LNCAP (cell line): ENCODE data around the gene SIK2.

Source experiments
- TF ChIP-seq, protein P1 (sequence below): fragments of 450-650 bp; IDR thresholded peaks from 2 replicates; pipeline ENCODE4 v1.5.1; 2017; ENCODE audit warnings: mild to moderate bottlenecking

Gene SIK2

DNA sequence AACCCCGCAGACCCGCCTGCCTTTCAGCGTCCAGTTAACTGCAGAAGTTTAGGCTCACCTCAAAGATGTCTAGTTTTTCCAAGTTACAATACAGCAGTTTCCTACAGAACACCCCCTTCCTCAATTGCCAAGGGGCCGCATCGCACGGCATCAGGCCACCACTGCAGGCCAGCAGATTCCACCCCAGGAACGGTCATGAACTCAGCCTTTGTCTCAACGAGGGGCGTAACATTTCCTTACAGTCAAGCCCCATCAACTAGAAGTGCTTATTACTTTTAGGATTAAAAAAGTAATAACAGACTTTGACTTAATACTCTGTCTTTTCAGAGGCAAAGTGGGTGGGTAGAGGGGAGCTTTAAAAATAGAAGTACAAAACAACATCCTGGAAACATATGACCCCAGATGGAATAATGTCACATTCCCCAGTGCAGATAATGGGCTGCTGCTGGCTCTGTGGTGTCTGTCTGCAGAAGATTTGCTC lies 127.6 kb downstream of the SIK2 start:
- TF ChIP-seq, protein P1, sequence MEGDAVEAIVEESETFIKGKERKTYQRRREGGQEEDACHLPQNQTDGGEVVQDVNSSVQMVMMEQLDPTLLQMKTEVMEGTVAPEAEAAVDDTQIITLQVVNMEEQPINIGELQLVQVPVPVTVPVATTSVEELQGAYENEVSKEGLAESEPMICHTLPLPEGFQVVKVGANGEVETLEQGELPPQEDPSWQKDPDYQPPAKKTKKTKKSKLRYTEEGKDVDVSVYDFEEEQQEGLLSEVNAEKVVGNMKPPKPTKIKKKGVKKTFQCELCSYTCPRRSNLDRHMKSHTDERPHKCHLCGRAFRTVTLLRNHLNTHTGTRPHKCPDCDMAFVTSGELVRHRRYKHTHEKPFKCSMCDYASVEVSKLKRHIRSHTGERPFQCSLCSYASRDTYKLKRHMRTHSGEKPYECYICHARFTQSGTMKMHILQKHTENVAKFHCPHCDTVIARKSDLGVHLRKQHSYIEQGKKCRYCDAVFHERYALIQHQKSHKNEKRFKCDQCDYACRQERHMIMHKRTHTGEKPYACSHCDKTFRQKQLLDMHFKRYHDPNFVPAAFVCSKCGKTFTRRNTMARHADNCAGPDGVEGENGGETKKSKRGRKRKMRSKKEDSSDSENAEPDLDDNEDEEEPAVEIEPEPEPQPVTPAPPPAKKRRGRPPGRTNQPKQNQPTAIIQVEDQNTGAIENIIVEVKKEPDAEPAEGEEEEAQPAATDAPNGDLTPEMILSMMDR, result no peak

DNA sequence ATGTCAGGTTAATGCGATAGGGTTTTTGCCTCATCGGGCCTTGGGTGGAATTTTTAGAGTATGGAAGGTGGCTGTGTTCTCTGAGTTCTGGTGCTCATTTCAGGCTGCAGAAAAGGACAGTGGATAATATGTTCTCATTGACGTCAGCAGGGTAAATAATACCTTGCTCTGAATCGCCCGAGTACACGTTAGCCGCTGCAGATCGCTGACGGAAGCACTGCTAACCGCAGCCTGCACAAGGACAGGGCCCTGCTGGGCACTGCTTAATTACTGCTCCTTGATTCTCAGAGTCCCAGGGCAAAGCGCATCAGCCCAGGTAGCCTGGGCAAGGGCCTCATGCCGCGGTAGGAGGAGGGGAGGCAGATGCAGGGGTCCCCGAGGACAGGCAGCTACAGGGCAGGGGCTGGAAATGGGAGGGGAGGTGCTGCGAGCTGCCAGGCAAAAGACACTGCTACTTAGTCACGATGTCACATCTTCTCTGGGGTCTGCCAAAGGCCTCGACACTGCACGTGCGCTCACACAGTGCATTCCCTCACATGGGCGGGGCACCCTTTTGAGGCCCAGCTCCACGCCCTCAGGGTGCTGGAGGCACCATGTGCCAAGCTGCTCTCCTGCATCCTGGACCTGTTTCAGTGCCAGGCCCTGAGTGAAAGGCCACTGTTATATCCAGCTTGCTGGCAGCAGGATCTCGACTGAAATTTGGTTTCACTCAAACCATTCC lies 128.8 kb downstream of the SIK2 start:
- TF ChIP-seq, protein P1, result no peak

DNA sequence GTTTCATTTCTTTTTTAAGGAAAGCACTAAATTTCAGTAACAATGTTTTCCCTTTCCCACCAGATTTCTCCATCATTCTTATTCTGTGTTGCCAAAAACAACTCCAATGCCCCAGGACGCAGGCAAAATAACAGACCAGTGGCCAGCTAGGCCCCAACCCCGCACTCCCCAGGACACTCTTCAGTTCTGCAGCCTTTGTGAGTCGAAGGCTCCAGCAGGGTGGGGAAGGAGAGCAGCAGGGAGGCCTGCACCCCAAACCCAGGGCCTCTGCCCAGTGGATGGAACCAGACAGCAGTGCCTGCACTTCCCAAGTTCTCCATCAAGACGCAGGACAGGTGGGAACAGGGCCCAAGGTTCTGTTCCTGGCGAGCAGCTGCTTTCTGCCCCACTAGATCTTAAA lies 129.6 kb downstream of the SIK2 start:
- TF ChIP-seq, protein P1, result no peak

DNA sequence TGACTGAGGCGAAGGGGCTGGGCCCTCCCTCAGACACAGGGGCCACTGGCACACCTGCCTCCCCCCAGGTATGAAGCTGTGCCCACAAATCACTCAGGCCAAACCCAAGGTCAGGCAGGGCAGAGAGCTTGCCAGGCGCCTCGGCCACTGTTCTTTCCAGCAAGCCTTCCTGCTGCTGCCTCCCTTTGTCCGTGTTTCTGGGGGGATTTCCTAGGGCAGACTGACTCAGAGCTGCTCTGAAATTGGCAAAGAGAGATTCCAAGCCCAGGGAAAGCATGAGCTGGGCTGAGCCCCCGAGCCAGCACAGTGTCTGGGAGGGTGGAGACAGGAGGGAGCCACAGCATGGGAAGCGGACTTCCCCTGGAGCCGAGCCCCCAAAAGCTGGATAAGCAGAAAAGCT lies 130.8 kb downstream of the SIK2 start:
- TF ChIP-seq, protein P1, result no peak

DNA sequence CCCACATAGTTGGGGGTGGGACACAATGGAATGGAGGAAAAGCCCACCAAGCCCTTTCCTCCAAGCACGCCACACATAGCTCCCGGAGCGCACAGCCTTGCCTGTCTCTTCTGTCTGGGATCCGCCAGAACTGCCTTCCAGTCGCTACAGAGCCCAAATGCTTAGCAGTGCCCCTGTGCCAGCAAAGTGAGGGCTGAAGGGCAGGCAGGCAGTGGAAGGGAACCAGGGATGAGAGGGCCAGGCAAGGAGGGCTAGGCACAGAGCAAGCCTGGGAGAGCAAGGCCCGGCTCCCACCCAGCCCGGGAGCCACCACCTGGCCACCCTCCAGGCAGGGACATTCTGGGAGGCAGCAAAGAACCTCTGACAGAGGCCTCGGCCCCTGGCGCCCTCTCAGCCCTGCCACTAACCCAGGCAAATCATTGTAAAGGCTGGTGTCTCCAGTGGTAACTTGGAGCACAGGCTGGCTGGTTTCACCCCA lies 131.4 kb downstream of the SIK2 start:
- TF ChIP-seq, protein P1, result no peak

DNA sequence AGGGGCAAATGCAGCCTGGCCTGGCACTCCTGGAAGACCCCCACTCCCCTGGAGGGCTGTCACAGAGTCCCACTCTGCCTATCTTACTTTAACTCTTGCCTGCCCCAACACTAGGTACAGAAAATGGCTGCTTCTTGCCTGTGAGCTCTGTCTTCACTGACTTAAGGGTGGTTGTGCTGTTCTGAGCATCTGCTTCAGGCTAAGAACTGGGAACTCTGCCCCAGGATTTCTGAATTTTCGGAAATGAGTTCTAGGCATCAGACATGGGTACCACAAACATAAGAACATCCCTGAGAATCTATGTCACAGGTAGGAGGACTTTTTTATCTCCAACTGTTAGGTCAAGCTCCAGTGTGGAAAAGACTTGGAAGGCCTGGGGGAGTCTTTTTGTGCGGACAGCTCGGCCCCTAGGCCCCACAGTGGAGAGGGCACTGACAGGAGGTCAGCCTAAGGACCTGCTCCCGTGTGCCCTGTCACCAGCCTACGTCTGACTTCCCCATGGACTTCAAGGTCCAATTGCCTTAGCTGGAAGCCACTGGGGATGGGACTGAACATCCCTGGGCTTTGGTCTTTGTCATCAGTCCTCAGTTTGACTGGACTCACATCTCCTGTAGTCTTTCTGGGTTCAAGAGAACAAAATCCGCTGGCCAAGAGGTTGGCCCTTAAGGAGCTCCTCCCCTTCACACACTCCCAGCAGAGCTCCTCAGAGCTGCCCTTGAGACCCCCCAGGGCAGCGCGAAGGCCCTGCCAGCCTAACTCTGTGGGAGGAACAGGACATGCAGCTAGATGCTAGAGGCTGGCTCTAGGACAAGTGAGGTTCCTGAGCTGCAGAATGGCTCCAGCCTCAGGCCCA lies 132.1 kb downstream of the SIK2 start:
- TF ChIP-seq, protein P1, result no peak

DNA sequence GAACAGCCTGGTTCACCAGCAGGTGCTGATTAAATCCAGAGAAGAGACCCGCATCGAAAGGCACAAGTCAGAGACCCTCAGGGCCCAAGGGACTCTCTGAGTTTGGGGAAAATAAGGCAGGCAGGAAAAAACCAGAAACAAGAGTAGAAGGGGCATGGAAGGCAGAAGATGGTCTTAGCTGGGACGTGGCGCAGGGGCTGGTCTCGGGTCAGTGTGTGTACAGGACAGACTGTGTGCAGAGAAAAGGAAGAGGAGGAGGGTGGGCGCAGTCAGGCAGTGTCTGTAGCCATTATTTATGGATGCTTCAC lies 132.7 kb downstream of the SIK2 start:
- TF ChIP-seq, protein P1, result no peak
